HT-29 (cell line): ENCODE results near the gene ANO7. TPM values are rescaled to one million over a fixed set of nuclear protein-coding genes. Genes with fewer than 3 reads are reported as not detected.
"Not testable (repeated sequence)": the region's sequence is repeated elsewhere in the genome, so short reads cannot be mapped to it uniquely, and the experiment has no call there.

Experiments used
- DNase-seq: peaks from one replicate; pipeline ENCODE4 v3.0.0-alpha.2; 2015; ENCODE audit warnings: low spot score
- total RNA-seq: library from RNA; depleted of rRNA; stranded (reverse); fragments of >200 nt; shearing (Covaris generic); gene quantifications from 2 replicates; pipeline ENCODE4 v1.2.3, GENCODE V29; 2014

ANO7 gene
- total RNA-seq, 1 experiment from 2014 or later: 4.1 TPM

GRCh38 chr2:241190291-241190981, 2.0 kb downstream of the ANO7 start:
- no peak for DNase-seq

- no peak for DNase-seq
Observed at GRCh38 chr2:241191081-241191480, 2.6 kb downstream of the ANO7 start.

GRCh38 chr2:241193271-241193670, 4.8 kb downstream of the ANO7 start:
- DNase-seq: no peak

GRCh38 chr2:241194811-241195210, 6.3 kb downstream of the ANO7 start:
- DNase-seq: no peak

- DNase-seq: no peak
Observed at GRCh38 chr2:241195506-241196130, 7.1 kb downstream of the ANO7 start.

GRCh38 chr2:241197246-241197645, 8.8 kb downstream of the ANO7 start:
- not testable (repeated sequence) for DNase-seq

- DNase-seq: no peak
Observed at GRCh38 chr2:241197947-241198346, 9.5 kb downstream of the ANO7 start.

GRCh38 chr2:241198381-241199279, 10.2 kb downstream of the ANO7 start:
- DNase-seq: no peak

- DNase-seq: no peak
Observed at GRCh38 chr2:241199286-241199685, 10.8 kb downstream of the ANO7 start.

GRCh38 chr2:241199897-241200821, 11.7 kb downstream of the ANO7 start:
- DNase-seq: no peak

- DNase-seq: no peak
Observed at GRCh38 chr2:241200822-241201395, 12.4 kb downstream of the ANO7 start.

- DNase-seq: no peak
Observed at GRCh38 chr2:241201445-241202267, 13.2 kb downstream of the ANO7 start.

GRCh38 chr2:241202268-241202585, 13.8 kb downstream of the ANO7 start:
- no peak for DNase-seq

GRCh38 chr2:241202681-241203080, 14.2 kb downstream of the ANO7 start:
- no peak for DNase-seq

- no peak for DNase-seq
Observed at GRCh38 chr2:241203218-241204009, 14.9 kb downstream of the ANO7 start.

GRCh38 chr2:241204010-241204384, 15.5 kb downstream of the ANO7 start:
- DNase-seq: no peak

- DNase-seq: no peak
Observed at GRCh38 chr2:241204490-241204889, 16.0 kb downstream of the ANO7 start.

GRCh38 chr2:241205086-241205485, 16.6 kb downstream of the ANO7 start:
- DNase-seq: no peak

- no peak for DNase-seq
Observed at GRCh38 chr2:241207151-241207550, 18.7 kb downstream of the ANO7 start.
